ENCODE measurements around the gene RTP5. TPM values are rescaled to one million over a fixed set of nuclear protein-coding genes. Genes with fewer than 3 reads are reported as not detected.

The RTP5 gene
- total RNA-seq, 3 donors from 2014 or later = not detected

DNA sequence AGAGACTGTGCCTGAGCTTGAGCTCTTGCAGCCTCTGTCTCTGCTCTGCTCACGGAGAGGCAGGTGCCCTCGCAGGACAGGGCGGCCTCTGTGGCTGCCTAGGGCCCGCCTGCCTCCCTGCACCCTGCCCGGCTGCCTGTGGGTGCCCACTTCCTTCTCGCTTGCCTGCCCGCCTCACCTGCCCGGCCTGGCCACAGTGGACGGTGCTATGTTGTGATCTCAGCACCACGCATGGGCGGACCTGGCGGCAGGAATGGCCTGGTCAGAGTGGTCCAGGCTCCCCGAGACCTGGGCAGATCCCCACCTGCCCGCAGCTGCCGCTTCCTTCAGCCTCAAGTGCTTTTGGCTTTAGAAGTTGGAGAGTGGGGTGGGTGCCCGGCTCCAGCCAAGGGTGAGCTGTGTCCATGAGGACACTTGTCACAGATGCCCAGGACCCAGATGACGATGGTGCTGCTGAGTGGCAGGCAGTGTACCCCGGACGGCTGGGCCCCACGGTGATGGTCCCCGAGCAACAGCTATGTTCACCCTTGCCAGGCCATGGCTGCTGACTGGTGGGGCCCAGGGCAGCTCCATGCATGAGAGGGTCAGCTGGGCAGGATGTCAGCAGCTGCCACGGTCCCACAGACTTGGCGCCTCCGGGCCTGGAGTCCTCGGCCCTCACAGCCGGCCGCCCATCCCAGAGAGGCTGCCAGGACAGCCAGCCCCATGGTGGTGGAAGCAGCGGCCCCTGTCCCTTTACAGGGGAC, 25.3 kb downstream of the RTP5 start:
- Histone ChIP-seq H3K4me3 (no peak overlapping the region), H3K4me1 (ENCODE audit: low read depth) (no peaks in the 10 kb centered on the region), H3K9me3 (no peaks in the 10 kb centered on the region), H3K36me3 (ENCODE audit: low read depth) (no peaks in the 10 kb centered on the region)
- intact Hi-C loops (cut with DNase I, micrococcal nuclease) = no loop called here
- DNase-seq (peak in 1 of 3 donors; percentile 23), ATAC-seq (no peak)
- TF ChIP-seq, protein P1, sequence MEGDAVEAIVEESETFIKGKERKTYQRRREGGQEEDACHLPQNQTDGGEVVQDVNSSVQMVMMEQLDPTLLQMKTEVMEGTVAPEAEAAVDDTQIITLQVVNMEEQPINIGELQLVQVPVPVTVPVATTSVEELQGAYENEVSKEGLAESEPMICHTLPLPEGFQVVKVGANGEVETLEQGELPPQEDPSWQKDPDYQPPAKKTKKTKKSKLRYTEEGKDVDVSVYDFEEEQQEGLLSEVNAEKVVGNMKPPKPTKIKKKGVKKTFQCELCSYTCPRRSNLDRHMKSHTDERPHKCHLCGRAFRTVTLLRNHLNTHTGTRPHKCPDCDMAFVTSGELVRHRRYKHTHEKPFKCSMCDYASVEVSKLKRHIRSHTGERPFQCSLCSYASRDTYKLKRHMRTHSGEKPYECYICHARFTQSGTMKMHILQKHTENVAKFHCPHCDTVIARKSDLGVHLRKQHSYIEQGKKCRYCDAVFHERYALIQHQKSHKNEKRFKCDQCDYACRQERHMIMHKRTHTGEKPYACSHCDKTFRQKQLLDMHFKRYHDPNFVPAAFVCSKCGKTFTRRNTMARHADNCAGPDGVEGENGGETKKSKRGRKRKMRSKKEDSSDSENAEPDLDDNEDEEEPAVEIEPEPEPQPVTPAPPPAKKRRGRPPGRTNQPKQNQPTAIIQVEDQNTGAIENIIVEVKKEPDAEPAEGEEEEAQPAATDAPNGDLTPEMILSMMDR (IDR thresholded peaks at IDR 0.05) = no peak

DNA sequence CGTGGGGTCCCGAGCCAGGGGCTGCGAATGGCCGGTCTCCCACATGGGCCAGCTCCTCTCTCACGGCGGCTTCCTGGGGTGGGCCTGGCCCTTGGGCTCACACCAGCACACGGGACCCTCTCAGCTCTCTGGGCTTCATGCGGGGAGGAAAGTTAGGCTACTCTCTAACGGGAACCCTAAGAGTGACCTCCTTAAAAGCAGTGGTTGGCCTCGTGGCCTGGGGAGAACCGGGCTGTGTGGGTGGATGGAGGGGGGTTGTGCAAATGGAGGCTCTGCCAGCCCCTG, 25.8 kb downstream of the RTP5 start:
- H3K4me3 ChIP-seq = no peak overlapping the region
- TF ChIP-seq, protein P1 (IDR thresholded peaks at IDR 0.05) = no peak
- ATAC-seq = no peak

DNA sequence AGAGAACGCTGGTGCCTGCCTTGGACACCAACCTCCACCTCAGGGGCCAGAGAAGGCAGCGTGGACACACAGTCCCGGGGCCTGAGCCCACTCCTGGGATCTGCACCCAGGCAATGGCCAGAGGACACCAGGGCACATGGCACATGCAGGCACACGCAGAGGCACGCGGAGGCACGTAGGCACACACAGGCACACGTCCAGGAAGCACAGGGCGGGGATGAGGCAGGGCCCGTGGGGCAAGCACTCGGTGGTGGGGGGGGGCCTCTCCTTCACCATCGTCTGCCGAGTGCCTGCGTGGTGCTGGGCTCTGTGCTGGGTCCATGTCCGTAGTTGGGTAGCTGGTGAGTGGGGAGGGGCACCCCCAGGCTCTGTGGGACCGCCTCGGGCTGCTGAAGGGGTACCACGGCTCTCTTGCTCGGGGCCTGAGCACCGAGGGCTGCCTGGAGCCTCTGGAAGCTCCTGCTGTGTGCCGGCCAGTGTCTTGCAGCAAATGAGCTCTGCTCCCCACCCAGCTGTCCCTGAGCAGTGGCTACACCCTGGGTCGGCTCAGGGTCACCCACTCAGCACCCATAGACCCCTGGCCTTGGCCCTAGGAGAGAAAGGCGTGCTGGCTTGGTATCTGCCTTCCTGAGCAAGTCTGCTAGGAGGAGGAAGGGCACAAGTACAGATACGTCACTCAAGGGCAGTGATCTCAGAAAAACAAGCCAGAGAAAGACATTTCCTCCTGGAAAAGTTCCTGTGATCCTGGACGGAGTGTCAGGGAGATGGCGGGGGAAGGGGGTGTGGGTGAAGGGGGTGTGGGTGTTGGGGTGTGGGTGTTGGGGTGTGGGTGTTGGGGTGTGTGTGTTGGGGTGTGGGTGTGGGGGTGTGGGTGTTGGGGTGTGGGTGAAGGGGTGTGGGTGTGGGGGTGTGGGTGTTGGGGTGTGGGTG, 26.4 kb downstream of the RTP5 start:
- DNase-seq (peak in 2 of 3 donors; percentile 31 to 65), ATAC-seq (peak; percentile 69)
- H3K36me3 ChIP-seq (ENCODE audit: low read depth) = no peaks in the 10 kb centered on the region
- TF ChIP-seq, protein P1 (IDR thresholded peaks at IDR 0.05) = no peak
- intact Hi-C loops (cut with DNase I, micrococcal nuclease) = no loop called here
- H3K4me1 ChIP-seq (ENCODE audit: low read depth) = no peaks in the 10 kb centered on the region
- H3K4me3 ChIP-seq = no peak overlapping the region
- no peaks in the 10 kb centered on the region for H3K9me3 ChIP-seq

More for the DNA sequence above, 25.8 kb downstream of the RTP5 start:
- H3K9me3 ChIP-seq = no peaks in the 10 kb centered on the region
- DNase-seq = no peak
- intact Hi-C loops (cut with DNase I, micrococcal nuclease) = no loop called here
- H3K36me3 ChIP-seq (ENCODE audit: low read depth) = no peaks in the 10 kb centered on the region
- H3K4me1 ChIP-seq (ENCODE audit: low read depth) = no peaks in the 10 kb centered on the region

DNA sequence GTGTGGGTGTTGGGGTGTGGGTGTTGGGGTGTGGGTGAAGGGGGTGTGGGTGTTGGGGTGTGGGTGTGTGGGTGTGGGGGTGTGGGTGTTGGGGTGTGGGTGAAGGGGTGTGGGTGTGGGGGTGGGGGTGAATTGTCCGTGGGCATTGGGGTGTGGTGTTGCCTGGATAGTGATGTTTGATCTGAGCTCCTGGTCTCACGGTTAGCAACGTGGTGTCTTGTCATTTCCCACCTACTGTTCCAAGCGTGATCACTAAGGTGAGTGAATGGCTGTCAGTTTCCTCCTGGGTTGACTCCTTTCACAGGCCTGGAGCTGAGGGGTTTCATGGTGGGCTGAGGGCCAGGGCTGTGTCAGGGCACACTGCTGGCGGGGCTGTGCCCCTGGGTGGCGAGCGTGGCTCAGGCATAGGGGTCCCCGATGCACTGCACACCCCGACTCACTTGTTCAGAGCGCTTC, 27.2 kb downstream of the RTP5 start:
- Histone ChIP-seq H3K9me3 (no peaks in the 10 kb centered on the region), H3K4me3 (no peak overlapping the region), H3K36me3 (ENCODE audit: low read depth) (no peaks in the 10 kb centered on the region), H3K4me1 (ENCODE audit: low read depth) (no peaks in the 10 kb centered on the region)
- intact Hi-C loops (cut with DNase I, micrococcal nuclease) = no loop called here
- TF ChIP-seq, protein P1 (IDR thresholded peaks at IDR 0.05) = no peak
- no peak for ATAC-seq
- DNase-seq = no peak

DNA sequence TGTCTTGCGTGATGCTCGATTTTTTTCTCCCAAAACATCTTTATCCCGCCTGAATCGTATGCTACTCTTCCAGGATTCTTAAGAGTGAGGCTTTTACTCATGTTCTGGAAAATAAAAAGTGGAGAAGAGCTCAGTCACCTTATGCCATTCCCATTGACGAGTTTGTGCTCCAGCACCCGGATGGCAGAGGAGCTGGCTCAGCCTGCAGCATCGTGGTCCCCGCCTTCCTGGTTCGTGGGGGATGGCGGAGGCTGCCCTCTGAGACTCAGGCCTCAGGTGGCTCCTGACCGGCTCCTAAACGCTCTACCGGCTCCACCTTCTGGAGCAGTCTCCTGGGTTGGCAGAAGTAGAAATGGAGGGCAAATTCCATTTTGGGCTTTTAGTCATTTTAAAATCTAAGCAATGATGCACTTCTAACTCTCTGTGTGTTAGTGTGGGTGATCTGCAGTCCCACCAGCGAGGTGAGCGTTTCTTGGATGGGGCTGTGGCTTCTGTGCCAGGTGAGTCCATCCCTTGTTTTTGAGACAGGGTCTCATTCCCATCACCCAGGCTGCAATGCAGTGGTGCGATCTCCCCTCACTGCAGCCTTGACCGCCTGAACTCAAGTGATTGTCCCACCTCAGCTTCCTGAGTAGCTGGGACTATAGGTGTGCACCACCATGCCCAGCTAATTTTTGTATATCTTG, 27.8 kb downstream of the RTP5 start:
- no peak overlapping the region for H3K4me3 ChIP-seq
- TF ChIP-seq, protein P1 (IDR thresholded peaks at IDR 0.05) = no peak
- H3K9me3 ChIP-seq = no peaks in the 10 kb centered on the region
- H3K4me1 ChIP-seq (ENCODE audit: low read depth) = no peaks in the 10 kb centered on the region
- H3K36me3 ChIP-seq (ENCODE audit: low read depth) = no peaks in the 10 kb centered on the region
- intact Hi-C loops (cut with DNase I, micrococcal nuclease) = no loop called here
- DNase-seq (no peak), ATAC-seq (no peak)

All from mucosa of descending colon (tissue), 3 donors.